ENCODE measurements around the gene HLA-G. TPM values are rescaled to one million over a fixed set of nuclear protein-coding genes. Genes with fewer than 3 reads are reported as not detected.

Gene HLA-G
- total and polyA plus RNA-seq, 7 experiments from 2014 or later, result 0.32 to 2.7 (median 0.94) TPM; not detected in 1

GRCh38 chr6:29839917-29840316 is 12.3 kb downstream of the HLA-G start:
- intact Hi-C loops (cut with micrococcal nuclease), result no loop called here
- ChIA-PET POLR2A (interaction anchor here (0.6 kb wide), 1 partner anchor 173 kb away, joined by 3 read pairs; no protein-coding TSS in a partner anchor), CTCF (interaction anchor here (1.2 kb wide), 1 partner anchor 102 kb away, joined by 8 read pairs; no protein-coding TSS in a partner anchor)
- Histone ChIP-seq H3K27me3 (ENCODE audit: control insufficient read depth in 2 of 2, insufficient read depth in 2 of 2, low read length in 2 of 2) (no peaks in the 10 kb centered on the region), H3K4me1 (ENCODE audit: control insufficient read depth in 2 of 2, insufficient read depth in 2 of 2, low read length in 2 of 2) (no peaks in the 10 kb centered on the region), H3K36me3 (ENCODE audit: control insufficient read depth in 2 of 3, insufficient read depth in 3 of 3, low read length in 3 of 3) (no peaks in the 10 kb centered on the region), H3K9me3 (ENCODE audit: control insufficient read depth in 2 of 3, low read length in 3 of 3) (no peaks in the 10 kb centered on the region), H3K27ac (ENCODE audit: low read depth, low read length) (no peak overlapping the region), H3K4me3 (ENCODE audit: low read length) (no peak overlapping the region)
- DNase-seq (no peak), ATAC-seq (no peak)
- peaks cover 16 to 76% (median 52%) of the 10 kb centered on the region in 5 donors for H3K27me3 Mint-ChIP-seq
- H3K4me3 Mint-ChIP-seq, result no peak overlapping the region
- H3K9me3 Mint-ChIP-seq, result peaks cover 0 to 26% (median 5%) of the 10 kb centered on the region in 11 donors
- no peak overlapping the region for H3K27ac Mint-ChIP-seq
- H3K36me3 Mint-ChIP-seq, result peaks cover 0 to 12% (median 0%) of the 10 kb centered on the region in 5 donors
- H3K4me1 Mint-ChIP-seq, result peaks cover 0 to 2% (median 0%) of the 10 kb centered on the region in 7 donors

- ChIA-PET CTCF (no interaction called here), POLR2A (no interaction called here)
- no peak overlapping the region for H3K4me3 ChIP-seq (ENCODE audit: low read length)
- Mint-ChIP-seq H3K27ac (no peak overlapping the region), H3K9me3 (peaks cover 0 to 26% (median 9%) of the 10 kb centered on the region in 11 donors), H3K27me3 (peaks cover 22 to 75% (median 54%) of the 10 kb centered on the region in 5 donors), H3K4me3 (no peak overlapping the region), H3K36me3 (peaks cover 0 to 12% (median 0%) of the 10 kb centered on the region in 5 donors), H3K4me1 (peaks cover 0 to 8% (median 0%) of the 10 kb centered on the region in 7 donors)
- no peak for ATAC-seq
- intact Hi-C loops (cut with micrococcal nuclease), result no loop called here
- no peak overlapping the region for H3K27ac ChIP-seq (ENCODE audit: low read depth, low read length)
- H3K36me3 ChIP-seq (ENCODE audit: control insufficient read depth in 2 of 3, insufficient read depth in 3 of 3, low read length in 3 of 3), result no peaks in the 10 kb centered on the region
- H3K4me1 ChIP-seq (ENCODE audit: control insufficient read depth in 2 of 2, insufficient read depth in 2 of 2, low read length in 2 of 2), result no peaks in the 10 kb centered on the region
- DNase-seq, result no peak
- H3K9me3 ChIP-seq (ENCODE audit: control insufficient read depth in 2 of 3, low read length in 3 of 3), result no peaks in the 10 kb centered on the region
- no peaks in the 10 kb centered on the region for H3K27me3 ChIP-seq (ENCODE audit: control insufficient read depth in 2 of 2, insufficient read depth in 2 of 2, low read length in 2 of 2)
These were observed 13.4 kb downstream of the HLA-G start for GRCh38 chr6:29841030-29841429.

GRCh38 chr6:29845405-29846006 is 17.9 kb downstream of the HLA-G start:
- CTCF ChIA-PET, result no interaction called here
- Mint-ChIP-seq H3K36me3 (peaks cover 0 to 12% (median 0%) of the 10 kb centered on the region in 5 donors), H3K4me1 (peaks cover 0 to 24% (median 13%) of the 10 kb centered on the region in 7 donors), H3K27ac (peak overlapping the region in 2 of 9 donors; percentile 26 to 43), H3K9me3 (peaks cover 0 to 26% (median 7%) of the 10 kb centered on the region in 11 donors), H3K27me3 (peaks cover 36 to 74% (median 61%) of the 10 kb centered on the region in 5 donors), H3K4me3 (peak overlapping the region in 1 of 10 donors; percentile 1)
- peak in 2 of 9 donors; percentile 20 to 35 for DNase-seq
- Histone ChIP-seq H3K27me3 (ENCODE audit: control insufficient read depth in 2 of 2, insufficient read depth in 2 of 2, low read length in 2 of 2) (peaks cover 9 to 13% of the 10 kb centered on the region in 2 donors), H3K9me3 (ENCODE audit: control insufficient read depth in 2 of 3, low read length in 3 of 3) (no peaks in the 10 kb centered on the region), H3K4me1 (ENCODE audit: control insufficient read depth in 2 of 2, insufficient read depth in 2 of 2, low read length in 2 of 2) (no peaks in the 10 kb centered on the region), H3K27ac (ENCODE audit: low read depth, low read length) (no peak overlapping the region), H3K4me3 (ENCODE audit: low read length) (no peak overlapping the region), H3K36me3 (ENCODE audit: control insufficient read depth in 2 of 3, insufficient read depth in 3 of 3, low read length in 3 of 3) (no peaks in the 10 kb centered on the region)
- POLR2A ChIA-PET, result no interaction called here
- intact Hi-C loops (cut with micrococcal nuclease), result loop anchor here in 1 of 2 donors (5.0 kb wide), 1 partner anchor 42 kb away; no protein-coding TSS in a partner anchor
- ATAC-seq, result no peak

GRCh38 chr6:29847871-29848630 is 20.4 kb downstream of the HLA-G start:
- Mint-ChIP-seq H3K36me3 (peaks cover 0 to 2% (median 0%) of the 10 kb centered on the region in 5 donors), H3K27me3 (peaks cover 54 to 73% (median 67%) of the 10 kb centered on the region in 5 donors), H3K4me1 (peaks cover 0 to 24% (median 13%) of the 10 kb centered on the region in 7 donors), H3K27ac (peak overlapping the region in 1 of 9 donors; percentile 14), H3K4me3 (peak overlapping the region in 5 of 10 donors; percentile 5 to 49 (median 16)), H3K9me3 (peaks cover 0 to 7% (median 2%) of the 10 kb centered on the region in 11 donors)
- Histone ChIP-seq H3K4me1 (ENCODE audit: control insufficient read depth in 2 of 2, insufficient read depth in 2 of 2, low read length in 2 of 2) (no peaks in the 10 kb centered on the region), H3K27ac (ENCODE audit: low read depth, low read length) (no peak overlapping the region), H3K36me3 (ENCODE audit: control insufficient read depth in 2 of 3, insufficient read depth in 3 of 3, low read length in 3 of 3) (no peaks in the 10 kb centered on the region), H3K9me3 (ENCODE audit: control insufficient read depth in 2 of 3, low read length in 3 of 3) (no peaks in the 10 kb centered on the region), H3K27me3 (ENCODE audit: control insufficient read depth in 2 of 2, insufficient read depth in 2 of 2, low read length in 2 of 2) (peaks cover 9 to 13% of the 10 kb centered on the region in 2 donors), H3K4me3 (ENCODE audit: low read length) (no peak overlapping the region)
- ChIA-PET POLR2A (interaction anchor here (1.0 to 1.9 kb wide), 3 partner anchors 93 to 119 kb away, joined by 3 to 8 read pairs (median 7); partner anchors contain the start of gene HLA-A), CTCF (interaction anchor here (0.6 to 3.5 kb wide), 14 partner anchors 13 to 354 kb away, joined by 3 to 51 read pairs (median 4); no protein-coding TSS in a partner anchor)
- intact Hi-C loops (cut with micrococcal nuclease), result loop anchor here (1.0 to 5.0 kb wide), 11 partner anchors 39 to 323 kb away; no protein-coding TSS in a partner anchor
- DNase-seq, result peak; percentile 71 to 87 (median 80)
- ATAC-seq, result peak; percentile 90

- no peaks in the 10 kb centered on the region for H3K9me3 ChIP-seq (ENCODE audit: control insufficient read depth in 2 of 3, low read length in 3 of 3)
- Mint-ChIP-seq H3K27me3 (peaks cover 58 to 84% (median 68%) of the 10 kb centered on the region in 5 donors), H3K4me1 (peaks cover 0 to 23% (median 13%) of the 10 kb centered on the region in 7 donors), H3K36me3 (peaks cover 0 to 3% (median 0%) of the 10 kb centered on the region in 5 donors), H3K27ac (no peak overlapping the region), H3K9me3 (peaks cover 0 to 7% (median 0%) of the 10 kb centered on the region in 11 donors), H3K4me3 (peak overlapping the region in 8 of 10 donors; percentile 1 to 76 (median 67))
- H3K27ac ChIP-seq (ENCODE audit: low read depth, low read length), result no peak overlapping the region
- peak; percentile 58 for ATAC-seq
- DNase-seq, result peak in 3 of 9 donors; percentile 14 to 37 (median 16)
- H3K27me3 ChIP-seq (ENCODE audit: control insufficient read depth in 2 of 2, insufficient read depth in 2 of 2, low read length in 2 of 2), result peaks cover 9 to 13% of the 10 kb centered on the region in 2 donors
- ChIA-PET CTCF (interaction anchor here (3.5 kb wide), 1 partner anchor 118 kb away, joined by 51 read pairs; no protein-coding TSS in a partner anchor), POLR2A (no interaction called here)
- intact Hi-C loops (cut with micrococcal nuclease), result loop anchor here in 1 of 2 donors (5.0 kb wide), 1 partner anchor 77 kb away; no protein-coding TSS in a partner anchor
- H3K4me3 ChIP-seq (ENCODE audit: low read length), result no peak overlapping the region
- no peaks in the 10 kb centered on the region for H3K4me1 ChIP-seq (ENCODE audit: control insufficient read depth in 2 of 2, insufficient read depth in 2 of 2, low read length in 2 of 2)
- H3K36me3 ChIP-seq (ENCODE audit: control insufficient read depth in 2 of 3, insufficient read depth in 3 of 3, low read length in 3 of 3), result no peaks in the 10 kb centered on the region
These were observed 22.5 kb downstream of the HLA-G start for GRCh38 chr6:29850011-29850553.

GRCh38 chr6:29851190-29851589 is 23.6 kb downstream of the HLA-G start:
- peaks cover 9 to 13% of the 10 kb centered on the region in 2 donors for H3K27me3 ChIP-seq (ENCODE audit: control insufficient read depth in 2 of 2, insufficient read depth in 2 of 2, low read length in 2 of 2)
- Mint-ChIP-seq H3K27ac (no peak overlapping the region), H3K4me1 (peaks cover 0 to 15% (median 12%) of the 10 kb centered on the region in 7 donors), H3K27me3 (peaks cover 52 to 84% (median 66%) of the 10 kb centered on the region in 5 donors), H3K9me3 (peaks cover 0 to 2% (median 0%) of the 10 kb centered on the region in 11 donors), H3K4me3 (peak overlapping the region in 1 of 10 donors; percentile 25), H3K36me3 (peaks cover 0 to 3% (median 0%) of the 10 kb centered on the region in 5 donors)
- no peak overlapping the region for H3K4me3 ChIP-seq (ENCODE audit: low read length)
- H3K9me3 ChIP-seq (ENCODE audit: control insufficient read depth in 2 of 3, low read length in 3 of 3), result no peaks in the 10 kb centered on the region
- H3K36me3 ChIP-seq (ENCODE audit: control insufficient read depth in 2 of 3, insufficient read depth in 3 of 3, low read length in 3 of 3), result no peaks in the 10 kb centered on the region
- H3K4me1 ChIP-seq (ENCODE audit: control insufficient read depth in 2 of 2, insufficient read depth in 2 of 2, low read length in 2 of 2), result no peaks in the 10 kb centered on the region
- DNase-seq (no peak), ATAC-seq (no peak)
- ChIA-PET POLR2A (interaction anchor here (1.3 kb wide), 1 partner anchor 115 kb away, joined by 4 read pairs; no protein-coding TSS in a partner anchor), CTCF (interaction anchor here (1.7 kb wide), 1 partner anchor 114 kb away, joined by 6 read pairs; no protein-coding TSS in a partner anchor)
- no peak overlapping the region for H3K27ac ChIP-seq (ENCODE audit: low read depth, low read length)
- intact Hi-C loops (cut with micrococcal nuclease), result loop anchor here in 1 of 2 donors (5.0 kb wide), 1 partner anchor 76 kb away; no protein-coding TSS in a partner anchor
